GM19452 (cell line): ENCODE measurements around the gene GPR31.
"Not testable (repeated sequence)": the region's sequence is repeated elsewhere in the genome, so short reads cannot be mapped to it uniquely, and the experiment has no call there.

Source experiments
- ATAC-seq: cut with Tn5 transposase; IDR thresholded peaks from one replicate; pipeline ENCODE4 v1.9.1; 2021; ENCODE audit not compliant: unreplicated experiment

Gene GPR31

DNA sequence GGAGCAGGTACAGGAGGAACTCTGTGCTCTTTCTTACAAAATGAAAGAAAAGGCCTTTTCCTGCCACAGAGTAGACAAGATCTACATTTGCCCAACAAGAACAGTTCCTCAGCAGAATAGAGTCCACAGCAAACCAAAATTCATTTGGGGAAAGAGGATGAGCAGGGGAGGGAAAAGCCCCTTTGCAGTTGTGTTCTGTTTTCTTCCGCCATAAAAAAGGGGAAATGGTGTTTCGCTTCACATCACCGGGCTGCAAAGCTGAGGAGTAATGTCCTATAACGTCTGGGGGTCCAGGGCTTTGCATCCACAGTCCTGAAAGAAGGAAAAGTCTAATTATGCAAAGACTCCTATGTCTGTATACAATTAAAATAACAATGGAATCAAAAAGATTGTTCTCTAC, at the start of gene GPR31:
GPR31 (minus strand) TSS at position 118 of the 400 bp plus-strand sequence. CDS start 149 bp downstream, outside the sequence.
- ATAC-seq, result no peak

- ATAC-seq, result no peak
Observed at GRCh38 chr6:167207527-167207926, 49.7 kb upstream of the GPR31 start.

GRCh38 chr6:167205316-167205715, 47.5 kb upstream of the GPR31 start:
- ATAC-seq, result not testable (repeated sequence)

DNA sequence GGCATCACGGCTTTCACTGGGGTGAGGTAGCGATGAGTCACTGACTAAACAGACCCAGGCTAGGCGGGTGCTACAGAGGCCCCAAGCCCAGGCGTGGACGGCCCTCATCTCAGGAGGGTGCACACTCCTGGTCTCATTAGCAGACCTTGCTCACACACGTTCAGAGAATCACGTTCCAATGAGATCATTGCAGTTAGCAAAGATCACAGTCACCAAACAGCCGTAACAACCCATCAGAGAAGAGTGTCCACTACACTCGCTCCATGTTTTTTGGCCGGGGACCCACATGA, 46.2 kb upstream of the GPR31 start:
- ATAC-seq, result not testable (repeated sequence)

DNA sequence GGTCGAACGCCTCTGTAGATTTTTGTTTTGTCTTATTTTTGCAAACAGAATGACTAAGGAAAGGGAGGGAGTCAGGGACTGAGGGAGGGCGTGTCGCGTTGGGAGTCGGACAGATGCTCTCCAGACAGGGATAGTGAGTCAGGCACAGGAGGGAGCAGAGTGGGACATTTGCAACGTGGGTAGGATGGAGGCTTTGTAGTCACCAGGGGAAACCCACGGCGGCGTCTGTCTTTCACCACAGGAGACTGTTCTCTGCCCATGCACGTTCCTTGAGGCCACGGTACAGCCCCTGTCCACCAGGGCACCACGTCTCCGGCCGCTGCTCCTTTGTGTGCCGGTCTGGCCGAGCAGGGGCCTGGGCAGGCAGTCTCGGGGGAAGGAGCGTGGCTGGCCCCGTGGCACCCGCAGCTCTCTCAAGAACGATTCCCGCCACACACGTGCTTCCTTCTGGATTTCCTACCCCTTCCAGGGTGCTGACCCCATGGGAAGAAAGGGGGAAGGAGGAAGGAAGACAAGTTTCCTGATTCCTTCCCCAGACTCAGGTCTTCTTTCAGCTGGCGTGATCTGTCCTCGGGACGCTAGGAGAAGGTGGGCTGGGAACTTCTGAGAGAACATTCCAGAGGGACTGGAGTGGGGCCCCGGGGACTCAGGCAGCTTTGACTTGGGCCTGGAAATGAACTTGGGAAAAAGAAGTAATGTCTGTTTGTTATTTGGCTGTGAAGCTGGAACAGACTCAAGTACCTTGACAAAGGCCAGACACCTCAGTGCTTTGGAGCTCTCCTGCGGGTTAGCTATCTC, 45.7 kb upstream of the GPR31 start:
- ATAC-seq, result not testable (repeated sequence)

DNA sequence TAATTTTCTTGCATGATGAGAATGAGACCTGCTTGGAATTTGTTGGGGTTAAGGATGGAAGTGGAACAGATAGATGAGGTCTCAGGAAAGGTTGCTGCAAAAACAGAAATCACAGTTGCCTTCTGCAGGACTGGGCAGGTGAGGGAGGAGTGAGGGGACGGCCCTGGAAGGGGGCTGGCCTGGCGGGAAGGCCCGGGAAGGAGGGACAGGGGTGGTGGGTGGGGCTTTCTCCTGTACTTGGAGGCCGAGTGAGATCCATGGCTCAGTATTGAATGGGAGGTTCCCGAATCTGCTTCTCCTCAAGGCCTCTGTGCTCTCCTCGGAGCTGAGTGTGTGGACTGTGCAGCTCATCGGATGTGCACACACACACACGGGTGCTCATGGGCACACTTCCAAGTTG, 44.8 kb upstream of the GPR31 start:
- ATAC-seq, result not testable (repeated sequence)

- no peak for ATAC-seq
Observed at GRCh38 chr6:167200806-167201205, 43.0 kb upstream of the GPR31 start.

- not testable (repeated sequence) for ATAC-seq
Observed at GRCh38 chr6:167195941-167196610, 38.3 kb upstream of the GPR31 start.

DNA sequence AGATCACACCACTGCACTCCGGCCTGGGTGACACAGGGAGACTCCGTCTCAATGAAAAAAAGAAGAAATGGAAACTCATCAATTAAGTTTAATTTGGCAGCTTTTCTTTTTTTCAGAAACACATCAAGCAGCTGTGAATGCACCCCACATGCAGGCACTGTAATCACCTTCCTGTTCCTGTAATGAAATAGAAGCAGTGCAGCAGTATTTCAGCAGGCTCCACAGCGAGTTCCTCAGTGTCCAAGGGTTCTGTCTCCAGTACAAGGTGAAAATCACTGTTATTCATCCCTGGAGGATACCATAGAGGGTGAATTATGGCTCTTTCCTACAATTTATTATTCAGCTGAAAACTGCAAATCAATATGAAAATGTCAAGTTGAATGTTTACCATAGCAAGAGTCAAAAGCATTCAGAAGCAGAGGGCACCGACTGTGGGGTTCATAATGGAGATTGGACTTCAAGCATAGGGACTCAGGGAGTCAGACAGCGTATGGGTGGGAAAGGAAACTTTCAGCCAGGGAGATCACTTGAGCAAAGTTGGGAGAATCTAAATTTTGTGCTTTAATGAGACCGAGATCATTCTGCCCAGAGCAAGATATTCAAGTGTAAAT, 35.8 kb upstream of the GPR31 start:
- not testable (repeated sequence) for ATAC-seq

GRCh38 chr6:167191043-167191583, 33.3 kb upstream of the GPR31 start:
- not testable (repeated sequence) for ATAC-seq

DNA sequence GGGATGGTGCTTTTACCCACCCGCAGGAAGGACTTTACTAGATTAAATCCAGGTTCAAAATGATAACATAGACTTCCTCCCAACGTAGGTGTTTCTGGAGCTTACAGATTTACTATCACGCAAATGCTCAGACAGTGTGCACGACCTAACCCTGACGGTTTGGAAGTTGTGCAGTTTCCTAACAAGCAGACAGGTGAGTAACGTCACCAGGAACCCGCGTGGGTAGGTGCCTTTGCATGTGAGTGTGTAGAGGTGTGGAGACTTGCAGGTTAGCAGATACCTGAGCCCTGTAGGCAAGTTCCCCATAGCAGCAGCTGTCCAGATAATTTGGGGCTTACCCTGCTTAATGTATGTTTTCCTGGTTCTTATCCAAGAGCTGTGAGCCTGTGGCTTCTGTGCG, 29.5 kb upstream of the GPR31 start:
- ATAC-seq, result not testable (repeated sequence)

GRCh38 chr6:167185101-167185500, 27.3 kb upstream of the GPR31 start:
- not testable (repeated sequence) for ATAC-seq

DNA sequence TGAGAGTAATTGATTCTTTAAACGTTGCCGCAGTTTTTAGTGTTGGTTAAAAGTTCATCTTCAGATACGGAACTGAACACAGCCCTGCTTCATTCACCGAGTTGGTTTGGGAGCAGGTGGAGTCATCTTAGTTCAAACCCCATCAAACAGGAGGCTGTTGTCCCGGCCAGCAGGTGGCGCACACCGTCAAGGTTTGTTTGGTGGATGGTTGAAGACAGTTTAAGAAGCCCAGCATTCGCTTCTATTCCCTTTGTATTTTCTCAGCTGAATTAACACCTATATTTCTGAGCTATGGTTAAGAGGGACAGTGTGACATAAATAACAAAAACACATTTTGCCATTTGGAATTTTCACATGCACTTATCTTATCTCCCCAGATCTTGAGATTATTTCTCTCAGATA, 25.1 kb upstream of the GPR31 start:
- ATAC-seq, result peak; percentile 66

DNA sequence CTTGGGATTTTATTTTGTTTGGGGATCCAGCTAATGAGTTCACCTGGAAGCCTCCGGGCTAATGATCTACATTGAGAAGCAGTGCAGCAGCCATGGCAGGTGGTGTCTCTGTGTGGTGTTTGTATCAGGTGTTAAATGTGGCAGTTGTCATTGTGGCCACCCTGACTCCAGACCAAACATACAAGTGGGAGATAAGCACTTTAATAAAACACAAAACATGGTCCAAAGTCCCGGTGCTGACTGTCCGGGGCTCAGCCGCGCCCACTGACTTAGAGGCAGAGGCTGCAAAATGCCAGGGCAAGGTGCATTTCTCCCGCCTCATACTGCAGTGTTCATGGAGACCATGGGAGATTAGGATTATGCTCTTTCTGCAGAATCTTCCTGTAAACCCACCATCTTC, 23.6 kb upstream of the GPR31 start:
- not testable (repeated sequence) for ATAC-seq

DNA sequence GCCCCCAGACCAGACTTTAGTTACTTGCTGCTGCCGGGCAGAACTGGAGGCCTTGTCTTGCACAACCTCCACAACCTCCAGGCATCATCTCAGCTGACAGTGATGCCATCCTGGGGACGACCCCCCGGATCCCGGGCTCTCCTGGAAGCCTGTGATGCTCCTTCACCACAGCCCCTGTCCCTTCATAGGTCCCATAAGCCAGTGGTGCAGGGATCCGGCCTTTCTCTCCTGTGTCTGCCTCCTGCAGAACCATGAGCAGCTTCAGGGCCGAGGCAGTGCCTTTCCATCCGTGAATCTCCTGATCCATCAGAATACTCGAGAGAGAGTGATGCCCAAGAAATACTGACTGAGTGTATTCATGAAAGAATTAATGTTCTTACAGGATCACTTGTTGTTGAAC, 22.3 kb upstream of the GPR31 start:
- not testable (repeated sequence) for ATAC-seq

GRCh38 chr6:167178896-167179655, 21.3 kb upstream of the GPR31 start:
- ATAC-seq, result not testable (repeated sequence)

DNA sequence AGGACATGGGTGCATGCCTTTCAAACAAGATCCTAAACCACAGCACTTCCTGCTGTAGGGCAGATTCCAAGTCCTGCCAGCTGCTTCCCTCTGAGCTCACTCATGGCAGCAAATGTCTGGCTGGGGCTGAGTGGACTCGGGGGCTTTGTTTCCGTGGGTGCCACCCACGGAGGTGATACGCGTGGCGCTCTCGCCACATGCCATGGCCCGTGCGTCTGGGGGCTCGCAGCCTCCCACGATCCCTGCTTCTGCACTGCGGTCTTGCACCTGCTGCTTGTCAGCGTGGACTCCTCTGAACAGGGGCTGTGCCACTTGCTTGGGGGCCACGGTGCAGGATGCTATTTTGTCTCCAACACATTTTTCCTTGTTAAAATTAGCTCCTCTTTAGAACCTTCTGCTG, 19.5 kb upstream of the GPR31 start:
- ATAC-seq, result not testable (repeated sequence)

- ATAC-seq, result not testable (repeated sequence)
Observed at GRCh38 chr6:167172011-167172410, 14.2 kb upstream of the GPR31 start.

- not testable (repeated sequence) for ATAC-seq
Observed at GRCh38 chr6:167171300-167171699, 13.5 kb upstream of the GPR31 start.

DNA sequence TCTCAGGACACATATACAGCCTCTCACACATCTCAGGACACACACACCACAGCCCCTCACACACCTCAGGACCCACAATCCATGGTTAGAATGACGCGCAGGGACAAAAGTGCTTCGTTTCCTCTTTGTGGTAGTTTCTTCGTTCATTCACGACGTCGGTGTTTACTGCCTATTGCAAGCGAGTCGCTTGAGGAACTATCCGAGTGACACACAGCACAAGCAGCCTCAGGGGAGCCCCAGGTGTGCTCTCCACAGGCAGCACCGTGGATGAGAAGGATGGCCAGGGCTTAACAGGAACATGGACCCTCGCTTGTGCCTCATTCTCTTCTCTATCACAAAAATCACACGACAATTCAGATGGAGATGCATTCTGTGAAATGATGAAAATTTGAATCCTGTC, 12.1 kb upstream of the GPR31 start:
- not testable (repeated sequence) for ATAC-seq

- ATAC-seq, result not testable (repeated sequence)
Observed at GRCh38 chr6:167168296-167168695, 10.5 kb upstream of the GPR31 start.
